GM12872 (cell line): ENCODE measurements around the gene HILPDA.

ENCODE experiments used
- TF ChIP-seq, protein P1 (sequence below): IDR thresholded peaks from 3 replicates; pipeline ENCODE4 v1.5.1; 2011; ENCODE audit warnings: low read depth, mild to moderate bottlenecking, low read length, moderate library complexity; ENCODE audit not compliant: insufficient read depth

The HILPDA gene, protein sequence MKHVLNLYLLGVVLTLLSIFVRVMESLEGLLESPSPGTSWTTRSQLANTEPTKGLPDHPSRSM

GRCh38 chr7:128455543-128456254 lies at the start of gene HILPDA:
TSS of gene HILPDA (plus strand) at chr7:128455878. CDS start at chr7:128457269, 1,391 bp downstream.
- TF ChIP-seq, protein P1, sequence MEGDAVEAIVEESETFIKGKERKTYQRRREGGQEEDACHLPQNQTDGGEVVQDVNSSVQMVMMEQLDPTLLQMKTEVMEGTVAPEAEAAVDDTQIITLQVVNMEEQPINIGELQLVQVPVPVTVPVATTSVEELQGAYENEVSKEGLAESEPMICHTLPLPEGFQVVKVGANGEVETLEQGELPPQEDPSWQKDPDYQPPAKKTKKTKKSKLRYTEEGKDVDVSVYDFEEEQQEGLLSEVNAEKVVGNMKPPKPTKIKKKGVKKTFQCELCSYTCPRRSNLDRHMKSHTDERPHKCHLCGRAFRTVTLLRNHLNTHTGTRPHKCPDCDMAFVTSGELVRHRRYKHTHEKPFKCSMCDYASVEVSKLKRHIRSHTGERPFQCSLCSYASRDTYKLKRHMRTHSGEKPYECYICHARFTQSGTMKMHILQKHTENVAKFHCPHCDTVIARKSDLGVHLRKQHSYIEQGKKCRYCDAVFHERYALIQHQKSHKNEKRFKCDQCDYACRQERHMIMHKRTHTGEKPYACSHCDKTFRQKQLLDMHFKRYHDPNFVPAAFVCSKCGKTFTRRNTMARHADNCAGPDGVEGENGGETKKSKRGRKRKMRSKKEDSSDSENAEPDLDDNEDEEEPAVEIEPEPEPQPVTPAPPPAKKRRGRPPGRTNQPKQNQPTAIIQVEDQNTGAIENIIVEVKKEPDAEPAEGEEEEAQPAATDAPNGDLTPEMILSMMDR: no peak

GRCh38 chr7:128406314-128407232 lies 49.1 kb upstream of the HILPDA start:
- TF ChIP-seq, protein P1: 0 out of 3 replicates have a peak, but pooled peaks have one; percentile 0

DNA sequence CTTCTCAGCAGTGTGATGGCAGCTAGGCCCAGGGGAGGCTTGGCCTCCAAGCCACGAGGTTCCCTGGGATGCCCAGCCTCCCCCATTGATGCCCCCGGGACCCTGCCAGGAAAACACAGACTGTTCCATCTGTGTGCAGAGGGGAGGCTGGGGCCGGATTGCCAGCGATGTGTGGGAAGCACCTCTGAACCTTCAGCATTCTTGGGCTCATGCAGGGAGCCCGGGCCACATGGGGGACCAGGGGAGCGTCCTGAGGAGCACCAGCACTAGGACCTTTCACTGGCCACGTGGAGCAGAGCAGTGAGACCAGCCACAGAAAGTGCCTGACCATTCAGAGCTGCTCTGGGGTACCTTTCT lies 48.5 kb upstream of the HILPDA start:
- TF ChIP-seq, protein P1: no peak

DNA sequence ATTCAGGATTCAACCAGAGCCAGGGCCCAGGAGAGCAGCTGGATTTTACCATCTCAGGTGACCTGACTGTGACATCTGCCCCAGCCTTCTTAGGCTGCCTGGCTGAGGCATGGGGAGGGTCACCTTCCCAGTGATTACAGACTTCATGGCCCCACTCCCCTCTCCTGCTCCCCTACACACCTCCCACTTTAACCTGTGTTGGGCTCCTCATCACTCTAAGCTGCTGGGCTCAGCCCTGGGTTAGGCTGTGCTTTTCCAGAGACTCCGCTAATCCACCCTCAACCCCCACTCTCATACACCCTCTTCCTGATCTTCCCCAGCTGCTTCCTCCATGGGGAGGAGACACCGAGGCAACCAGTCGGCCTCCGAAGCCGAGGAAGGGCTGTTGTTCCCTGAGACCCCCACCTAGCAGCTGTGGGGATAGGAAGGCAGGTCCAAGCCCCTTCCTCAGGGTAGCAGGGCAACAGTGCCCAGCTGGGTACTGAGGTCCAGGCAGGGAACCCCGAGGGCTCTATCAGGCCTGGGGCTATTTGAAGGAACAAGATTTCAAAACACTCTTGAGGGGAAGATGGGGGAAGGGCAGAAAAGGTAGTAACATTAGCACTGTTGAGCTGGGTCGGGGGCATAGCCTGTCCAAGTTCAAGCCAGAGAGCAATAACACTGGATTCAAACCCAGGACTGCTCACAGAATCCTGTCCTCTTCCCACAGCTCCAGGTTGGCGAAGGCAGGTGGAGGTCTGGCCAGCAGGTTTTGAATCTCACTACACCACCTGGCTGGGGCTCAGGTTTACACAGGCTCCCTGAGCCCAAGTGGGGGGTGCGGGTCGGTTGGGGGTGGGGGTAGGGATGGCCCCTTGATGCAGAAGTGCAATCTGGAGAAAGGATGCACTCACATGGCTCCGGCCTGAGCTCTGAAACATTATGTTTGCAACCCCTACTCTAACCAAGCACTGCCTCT lies 47.6 kb upstream of the HILPDA start:
- TF ChIP-seq, protein P1: no peak

DNA sequence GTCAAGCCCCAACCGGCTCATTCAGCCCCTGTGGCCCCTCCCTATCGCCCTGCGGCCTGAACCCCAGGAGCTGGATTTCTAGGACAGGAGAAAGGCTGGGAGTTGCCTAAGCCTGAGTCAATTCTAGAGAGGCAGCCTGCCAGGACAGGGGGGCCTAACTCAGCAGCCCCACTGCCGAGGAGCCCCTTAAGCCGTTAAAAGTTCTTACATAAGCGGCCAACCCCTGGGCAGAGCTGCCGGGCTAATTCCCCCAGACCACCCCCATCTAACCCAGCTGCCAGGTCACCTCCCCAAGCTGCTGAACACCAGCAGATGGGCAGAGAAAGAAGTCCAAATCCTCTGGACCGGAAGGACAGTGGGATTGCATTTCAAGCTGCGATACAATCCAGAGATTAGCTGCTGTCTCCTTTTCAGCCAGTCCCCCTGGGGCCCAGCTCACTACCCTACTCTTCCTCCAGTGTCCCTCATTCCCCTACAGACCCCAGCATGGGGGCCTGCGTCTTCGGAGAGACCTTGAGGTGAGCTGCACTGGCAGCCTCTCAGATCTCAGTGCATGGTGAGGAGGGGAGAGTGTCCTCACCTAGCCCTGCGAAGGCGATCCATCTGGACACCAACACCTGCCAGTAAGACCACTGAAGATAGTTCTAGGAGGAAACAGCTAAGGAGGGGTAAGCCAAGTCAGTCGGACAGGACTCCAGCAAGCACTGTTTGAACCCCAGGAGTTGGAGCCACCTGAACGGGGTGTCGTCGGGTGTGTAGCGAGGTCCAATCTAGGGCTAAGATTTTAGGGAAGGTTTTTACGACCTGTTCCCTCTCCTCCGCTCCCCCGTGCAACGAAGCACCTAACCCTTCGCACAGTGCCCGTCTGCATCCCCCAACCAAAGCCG lies 46.7 kb upstream of the HILPDA start:
- TF ChIP-seq, protein P1: no peak

- TF ChIP-seq, protein P1: no peak
These were observed 45.9 kb upstream of the HILPDA start, which contains the start of gene IMPDH1 for GRCh38 chr7:128409596-128410450. TSS of gene IMPDH1 (minus strand) at chr7:128409982. CDS start at chr7:128409901, 81 bp downstream.
